ENCODE results near the gene BTBD3. TPM values are rescaled to one million over a fixed set of nuclear protein-coding genes. Genes with fewer than 3 reads are reported as not detected.

BTBD3 gene
- polyA plus RNA-seq, 1 donor, result 88.5 TPM

DNA sequence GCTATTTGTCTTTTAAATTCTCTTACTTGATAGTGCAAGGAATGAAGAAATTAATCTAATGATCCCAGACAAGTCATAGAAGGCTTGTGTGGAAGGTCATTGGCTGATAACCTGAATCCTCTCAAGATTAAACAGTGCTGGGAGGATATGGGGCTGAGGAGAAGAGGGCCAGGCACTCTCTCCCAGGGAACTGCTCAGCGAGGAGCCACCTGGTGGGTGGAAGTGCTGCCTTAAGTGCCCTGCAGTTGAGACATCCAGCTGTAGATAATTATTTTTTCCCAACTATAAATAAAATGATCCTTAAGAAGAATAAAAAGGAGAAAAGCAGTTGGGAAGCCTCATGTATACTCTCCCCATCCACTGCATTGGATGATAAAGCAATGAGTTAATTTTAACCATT, 47.9 kb downstream of the BTBD3 start:
- DNase-seq, result no peak

- no peak for DNase-seq
Measured at GRCh38 chr20:11966186-11966585, 48.5 kb downstream of the BTBD3 start.

- no peak for DNase-seq
Measured at GRCh38 chr20:11970243-11970836, 52.6 kb downstream of the BTBD3 start.

GRCh38 chr20:11972478-11972877, 54.8 kb downstream of the BTBD3 start:
- no peak for DNase-seq

Measured in left kidney (tissue), 2 donors.